ENCODE measurements around the gene BRF1.

Gene BRF1

DNA sequence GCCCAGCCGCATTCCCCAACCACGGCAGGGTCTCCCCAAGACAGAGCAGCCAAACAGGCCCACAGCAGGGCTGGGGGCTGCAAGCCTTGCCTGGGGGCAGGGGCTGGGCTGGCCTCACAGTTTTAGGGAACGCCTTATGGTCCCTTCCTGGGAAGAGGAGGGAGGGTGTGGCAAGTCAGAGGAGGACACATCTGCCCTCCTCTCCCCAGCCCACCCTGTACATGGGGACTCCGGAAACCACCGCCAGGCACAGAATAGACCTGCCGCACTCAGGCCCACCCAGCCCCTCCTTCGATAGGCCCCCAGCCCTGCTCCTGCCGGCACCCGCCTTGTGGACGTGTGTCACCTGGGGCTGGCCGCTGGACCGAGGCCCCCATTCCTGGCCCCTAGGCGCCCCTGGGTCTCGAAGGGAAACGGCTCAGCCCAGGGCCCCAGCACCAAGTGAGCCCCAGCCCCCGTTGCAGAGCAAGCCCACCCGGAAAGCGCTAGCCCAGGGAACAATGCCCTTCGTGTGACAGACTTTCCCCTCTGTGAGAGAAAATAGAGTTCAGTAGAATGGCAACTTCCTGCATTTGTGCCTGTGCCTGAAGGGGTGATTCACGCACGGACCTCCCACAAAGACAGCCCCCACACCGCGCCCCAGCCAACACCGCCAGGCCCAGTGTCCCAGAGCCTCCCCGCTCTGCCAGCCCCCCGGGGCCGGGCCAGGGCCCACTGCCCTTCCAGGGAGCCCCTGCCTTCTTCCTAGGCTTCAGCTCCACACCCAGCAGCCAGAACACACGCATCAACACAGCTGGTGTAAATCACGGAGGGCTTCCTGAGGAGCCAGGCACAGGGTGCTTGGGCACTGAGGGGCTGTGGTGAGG is 107.7 kb downstream of the BRF1 start:
- in situ Hi-C loops (cut with MboI; ENCODE audit: low pct_unique_long_range_greater_than_20kb, low sequenced_read_pairs, unreplicated experiment) = no loop called here
- DNase-seq (ENCODE audit: low spot score) = no peak
- TF ChIP-seq, protein P1, sequence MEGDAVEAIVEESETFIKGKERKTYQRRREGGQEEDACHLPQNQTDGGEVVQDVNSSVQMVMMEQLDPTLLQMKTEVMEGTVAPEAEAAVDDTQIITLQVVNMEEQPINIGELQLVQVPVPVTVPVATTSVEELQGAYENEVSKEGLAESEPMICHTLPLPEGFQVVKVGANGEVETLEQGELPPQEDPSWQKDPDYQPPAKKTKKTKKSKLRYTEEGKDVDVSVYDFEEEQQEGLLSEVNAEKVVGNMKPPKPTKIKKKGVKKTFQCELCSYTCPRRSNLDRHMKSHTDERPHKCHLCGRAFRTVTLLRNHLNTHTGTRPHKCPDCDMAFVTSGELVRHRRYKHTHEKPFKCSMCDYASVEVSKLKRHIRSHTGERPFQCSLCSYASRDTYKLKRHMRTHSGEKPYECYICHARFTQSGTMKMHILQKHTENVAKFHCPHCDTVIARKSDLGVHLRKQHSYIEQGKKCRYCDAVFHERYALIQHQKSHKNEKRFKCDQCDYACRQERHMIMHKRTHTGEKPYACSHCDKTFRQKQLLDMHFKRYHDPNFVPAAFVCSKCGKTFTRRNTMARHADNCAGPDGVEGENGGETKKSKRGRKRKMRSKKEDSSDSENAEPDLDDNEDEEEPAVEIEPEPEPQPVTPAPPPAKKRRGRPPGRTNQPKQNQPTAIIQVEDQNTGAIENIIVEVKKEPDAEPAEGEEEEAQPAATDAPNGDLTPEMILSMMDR (IDR thresholded peaks at IDR 0.05; ENCODE audit: extremely low read depth, insufficient read depth, missing control alignments) = no peak

DNA sequence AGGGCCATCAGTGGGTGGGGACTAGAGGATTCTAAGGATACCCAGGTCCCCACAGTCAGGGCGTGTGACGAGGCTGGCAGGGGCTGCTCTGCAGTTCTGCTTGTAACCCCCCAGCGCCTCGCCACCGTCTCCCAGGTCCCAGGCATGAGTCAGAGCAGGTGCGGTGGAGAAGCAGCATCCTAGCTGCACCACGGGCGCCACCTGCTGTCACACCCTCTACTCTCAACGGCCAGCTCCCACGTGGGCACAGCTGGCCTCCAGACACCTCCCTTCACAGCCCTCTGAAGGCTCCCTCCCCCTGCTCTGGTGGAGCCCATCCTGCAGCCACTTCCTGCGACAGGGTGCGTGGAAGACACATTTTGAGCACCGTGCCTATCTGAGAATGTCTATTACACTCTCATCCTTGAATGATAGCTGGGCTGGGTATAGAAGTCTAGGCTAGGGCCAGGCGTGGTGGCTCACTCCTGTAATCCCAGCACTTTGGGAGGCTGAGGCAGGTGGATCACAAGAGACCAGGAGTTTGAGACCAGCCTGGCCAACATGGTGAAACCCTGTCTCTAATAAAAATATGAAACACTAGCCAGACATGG is 112.8 kb downstream of the BRF1 start:
- in situ Hi-C loops (cut with MboI; ENCODE audit: low pct_unique_long_range_greater_than_20kb, low sequenced_read_pairs, unreplicated experiment) = no loop called here
- TF ChIP-seq, protein P1 (IDR thresholded peaks at IDR 0.05; ENCODE audit: extremely low read depth, insufficient read depth, missing control alignments) = peak; percentile 26
- DNase-seq (ENCODE audit: low spot score) = no peak

DNA sequence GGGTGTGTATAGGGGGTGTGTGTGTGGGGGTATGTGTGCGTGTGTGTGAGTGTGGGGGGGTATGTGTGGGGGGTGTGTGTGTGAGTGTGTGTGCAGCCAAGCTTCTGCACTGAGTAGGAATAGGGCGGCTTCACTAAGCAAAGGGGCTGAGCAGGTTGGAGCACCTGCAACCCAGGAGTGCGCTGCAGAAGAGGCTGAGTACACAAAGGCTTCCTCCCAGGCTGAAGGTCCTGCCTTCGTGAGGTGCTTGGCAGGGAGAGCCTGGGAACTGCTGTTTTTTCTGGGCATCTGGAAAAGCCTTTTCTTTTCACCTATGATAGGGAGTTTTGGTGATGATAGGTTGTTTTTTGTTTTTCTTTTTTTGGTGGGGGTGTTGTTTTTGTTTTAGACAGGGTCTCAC is 113.7 kb downstream of the BRF1 start:
- no peak for DNase-seq (ENCODE audit: low spot score)
- in situ Hi-C loops (cut with MboI; ENCODE audit: low pct_unique_long_range_greater_than_20kb, low sequenced_read_pairs, unreplicated experiment) = no loop called here
- TF ChIP-seq, protein P1 (IDR thresholded peaks at IDR 0.05; ENCODE audit: extremely low read depth, insufficient read depth, missing control alignments) = no peak

DNA sequence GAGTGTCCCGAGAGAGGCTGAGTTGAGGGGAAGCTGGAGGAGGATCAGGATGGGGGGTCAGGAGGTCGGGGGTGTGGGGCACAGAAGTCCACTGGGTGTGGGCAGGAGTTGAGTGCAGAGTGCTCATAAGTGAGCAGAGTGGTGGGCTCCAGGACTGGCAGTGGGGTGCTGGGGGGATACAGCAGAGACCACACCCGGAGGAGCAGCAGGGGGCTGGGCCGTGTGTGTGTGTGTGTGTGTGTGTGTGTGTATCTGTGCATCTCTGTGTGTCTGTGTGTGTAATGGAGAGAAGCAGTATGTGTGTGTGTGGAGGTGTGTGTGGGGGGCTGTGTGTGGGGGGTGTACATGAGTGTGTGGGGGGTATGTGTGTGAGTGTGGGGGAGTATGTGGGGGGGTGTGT is 114.8 kb downstream of the BRF1 start:
- TF ChIP-seq, protein P1 (IDR thresholded peaks at IDR 0.05; ENCODE audit: extremely low read depth, insufficient read depth, missing control alignments) = no peak
- in situ Hi-C loops (cut with MboI; ENCODE audit: low pct_unique_long_range_greater_than_20kb, low sequenced_read_pairs, unreplicated experiment) = no loop called here
- no peak for DNase-seq (ENCODE audit: low spot score)

DNA sequence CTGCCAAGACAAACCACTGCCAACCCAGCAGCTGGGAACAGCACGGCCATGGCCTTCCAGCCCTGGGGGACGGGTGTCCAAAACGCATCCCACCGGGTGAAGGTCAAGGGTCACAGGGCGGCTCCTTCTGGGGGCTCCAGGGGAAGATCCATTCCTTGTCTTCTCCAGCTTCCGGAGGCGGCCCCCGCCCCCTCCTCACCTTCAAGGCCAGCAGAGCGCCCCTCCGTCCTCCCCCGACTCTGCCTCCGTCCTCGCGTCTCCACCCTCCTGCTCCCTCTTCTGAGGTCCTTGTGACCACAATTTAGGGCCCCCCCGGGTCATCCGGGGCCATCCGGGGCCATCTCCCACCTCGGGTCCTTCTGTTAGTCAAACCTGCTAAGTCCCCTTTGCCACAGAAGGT is 115.8 kb downstream of the BRF1 start:
- DNase-seq (ENCODE audit: low spot score) = no peak
- in situ Hi-C loops (cut with MboI; ENCODE audit: low pct_unique_long_range_greater_than_20kb, low sequenced_read_pairs, unreplicated experiment) = no loop called here
- TF ChIP-seq, protein P1 (IDR thresholded peaks at IDR 0.05; ENCODE audit: extremely low read depth, insufficient read depth, missing control alignments) = no peak

DNA sequence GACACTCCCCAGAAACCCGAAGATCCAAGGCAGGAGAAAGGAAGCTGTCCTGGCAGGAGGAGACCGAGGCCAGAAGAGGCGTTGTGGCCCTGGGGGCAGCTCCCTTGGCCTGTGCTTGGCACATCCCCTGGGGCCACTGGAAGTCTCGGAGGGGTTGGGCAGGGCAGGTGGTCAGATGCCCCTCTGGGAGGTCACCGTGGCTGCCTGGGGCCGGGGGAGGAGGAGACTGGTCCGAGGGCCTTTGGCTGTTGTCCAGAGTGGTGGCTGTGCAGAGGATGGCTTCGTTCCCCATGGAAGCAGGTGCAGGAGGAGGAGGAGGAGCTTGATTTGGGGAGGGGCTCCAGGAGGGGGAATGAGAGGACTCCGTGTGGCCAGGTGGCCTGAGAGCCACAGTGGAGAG is 116.3 kb downstream of the BRF1 start:
- in situ Hi-C loops (cut with MboI; ENCODE audit: low pct_unique_long_range_greater_than_20kb, low sequenced_read_pairs, unreplicated experiment) = no loop called here
- TF ChIP-seq, protein P1 (IDR thresholded peaks at IDR 0.05; ENCODE audit: extremely low read depth, insufficient read depth, missing control alignments) = no peak

More for the DNA sequence above, 116.3 kb downstream of the BRF1 start:
- DNase-seq (ENCODE audit: low spot score) = no peak

Measured in GM13977 (cell line).